Progenitor cell of endocrine pancreas (in vitro differentiated cells): Measurements from ENCODE around the gene LCOR. TPM values are rescaled to one million over a fixed set of nuclear protein-coding genes. Genes with fewer than 3 reads are reported as not detected.

Experiments used
- DNase-seq: peaks from one replicate; pipeline ENCODE4 v3.0.0; 2021; ENCODE audit warnings: low spot score; ENCODE audit not compliant: unreplicated experiment
- H3K27ac Mint-ChIP-seq: 2 replicates; pipeline ENCODE4 v1.8.0; 2021; ENCODE audit warnings: mild to moderate bottlenecking, moderate library complexity, mixed read lengths
- H3K27me3 Mint-ChIP-seq: 2 replicates; pipeline ENCODE4 v1.8.0; 2021; ENCODE audit warnings: mixed read lengths
- H3K36me3 Mint-ChIP-seq: 2 replicates; pipeline ENCODE4 v1.8.0; 2022; ENCODE audit warnings: mixed read lengths; ENCODE audit not compliant: insufficient read depth
- H3K4me1 Mint-ChIP-seq: 2 replicates; pipeline ENCODE4 v1.8.0; 2021; ENCODE audit warnings: low read depth, mixed read lengths
- H3K4me3 Mint-ChIP-seq: 2 replicates; pipeline ENCODE4 v1.8.0; 2021; ENCODE audit warnings: low read depth, mild to moderate bottlenecking, moderate library complexity, mixed read lengths
- H3K9me3 Mint-ChIP-seq: 2 replicates; pipeline ENCODE4 v1.8.0; 2021; ENCODE audit warnings: low read depth, mixed read lengths
- total RNA-seq: library from RNA; stranded (reverse); gene quantifications from 2 replicates; pipeline ENCODE4 v1.2.1, GENCODE V29; 2021
- TF ChIP-seq, protein P1 (sequence below): fragments of 200-600 bp; sonication (generic); IDR thresholded peaks from one replicate; pipeline ENCODE4 v1.5.0; 2021; ENCODE audit warnings: antibody characterized with exemption, mild to moderate bottlenecking; ENCODE audit not compliant: unreplicated experiment

Gene LCOR
- total RNA-seq, 1 donor from 2014 or later: 88.6 TPM

DNA sequence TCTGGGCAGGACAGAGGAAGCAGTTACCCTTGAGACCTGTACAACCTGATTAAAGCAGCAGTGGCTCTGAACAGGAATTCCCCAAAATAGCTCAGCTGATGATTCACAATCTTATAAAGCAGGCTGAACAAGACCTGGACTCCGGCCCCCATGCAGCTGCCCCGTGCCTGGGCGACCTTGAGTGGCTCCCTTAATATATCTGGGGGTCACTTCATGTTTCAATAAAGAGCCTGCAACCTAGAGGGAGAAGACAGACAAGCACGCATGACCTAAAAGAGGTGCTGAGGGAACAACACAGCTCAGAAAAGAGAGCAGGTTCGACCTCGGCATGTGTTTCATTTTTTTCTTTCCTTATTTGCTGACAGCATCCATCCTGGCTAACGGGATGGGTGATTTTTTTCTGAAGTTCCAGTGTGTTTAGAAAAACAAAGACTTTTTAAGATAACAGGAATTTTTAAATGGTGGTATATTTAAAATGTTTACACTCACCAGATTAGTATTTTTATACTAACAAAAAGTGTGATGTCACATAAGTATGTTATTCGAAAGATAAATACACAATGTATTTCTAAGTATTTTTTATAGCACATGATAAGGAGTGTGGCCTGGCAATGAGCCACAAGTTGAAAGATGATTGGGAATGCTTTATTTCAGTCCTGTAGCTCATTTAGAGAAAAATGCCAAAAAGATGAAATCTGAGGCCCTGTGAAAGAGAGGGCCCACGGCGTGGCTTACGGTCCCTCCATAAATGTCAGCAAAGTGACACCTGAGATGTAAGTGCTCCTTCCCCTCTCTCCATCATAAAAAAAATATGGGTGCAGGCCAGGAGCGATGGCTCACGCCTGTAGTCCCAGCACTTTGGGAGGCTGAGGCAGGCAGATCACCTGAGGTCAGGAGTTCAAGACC lies 192.3 kb downstream of the LCOR start:
- Mint-ChIP-seq H3K27ac (no peak overlapping the region), H3K9me3 (no peaks in the 10 kb centered on the region), H3K4me3 (no peak overlapping the region), H3K27me3 (no peaks in the 10 kb centered on the region), H3K4me1 (peaks cover 2% of the 10 kb centered on the region), H3K36me3 (no peaks in the 10 kb centered on the region)
- TF ChIP-seq, protein P1, sequence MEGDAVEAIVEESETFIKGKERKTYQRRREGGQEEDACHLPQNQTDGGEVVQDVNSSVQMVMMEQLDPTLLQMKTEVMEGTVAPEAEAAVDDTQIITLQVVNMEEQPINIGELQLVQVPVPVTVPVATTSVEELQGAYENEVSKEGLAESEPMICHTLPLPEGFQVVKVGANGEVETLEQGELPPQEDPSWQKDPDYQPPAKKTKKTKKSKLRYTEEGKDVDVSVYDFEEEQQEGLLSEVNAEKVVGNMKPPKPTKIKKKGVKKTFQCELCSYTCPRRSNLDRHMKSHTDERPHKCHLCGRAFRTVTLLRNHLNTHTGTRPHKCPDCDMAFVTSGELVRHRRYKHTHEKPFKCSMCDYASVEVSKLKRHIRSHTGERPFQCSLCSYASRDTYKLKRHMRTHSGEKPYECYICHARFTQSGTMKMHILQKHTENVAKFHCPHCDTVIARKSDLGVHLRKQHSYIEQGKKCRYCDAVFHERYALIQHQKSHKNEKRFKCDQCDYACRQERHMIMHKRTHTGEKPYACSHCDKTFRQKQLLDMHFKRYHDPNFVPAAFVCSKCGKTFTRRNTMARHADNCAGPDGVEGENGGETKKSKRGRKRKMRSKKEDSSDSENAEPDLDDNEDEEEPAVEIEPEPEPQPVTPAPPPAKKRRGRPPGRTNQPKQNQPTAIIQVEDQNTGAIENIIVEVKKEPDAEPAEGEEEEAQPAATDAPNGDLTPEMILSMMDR: no peak
- no peak for DNase-seq

DNA sequence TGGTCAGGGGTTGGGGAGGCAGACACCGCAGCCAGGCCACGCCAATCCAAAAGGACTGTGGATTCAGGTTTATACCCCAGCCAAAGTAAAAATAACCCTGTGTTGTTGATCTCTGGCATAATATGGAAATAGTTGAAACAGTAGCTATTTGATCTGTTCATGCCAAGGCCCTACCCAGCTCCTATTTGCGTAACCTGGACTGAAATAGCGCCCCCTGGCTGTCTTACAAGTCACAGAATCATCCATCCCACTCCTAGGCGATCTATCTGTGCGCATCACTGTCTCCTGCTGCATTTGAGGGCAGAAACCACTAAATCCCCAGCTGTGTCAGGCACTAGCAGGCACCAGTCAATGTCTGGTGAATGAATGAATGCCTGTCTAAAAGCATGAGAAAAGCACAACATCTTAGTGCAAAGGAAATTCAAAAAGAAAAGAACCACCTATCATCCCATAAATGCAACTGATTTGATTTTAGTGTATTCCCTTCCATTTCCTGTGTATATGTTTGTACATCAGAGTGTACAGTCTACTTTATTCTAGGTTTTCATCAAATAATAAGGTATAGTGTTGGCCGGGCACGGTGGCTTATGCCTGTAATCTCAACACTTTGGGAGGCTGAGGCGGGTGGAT lies 193.6 kb downstream of the LCOR start:
- Mint-ChIP-seq H3K4me3 (no peak overlapping the region), H3K27ac (no peak overlapping the region), H3K36me3 (no peaks in the 10 kb centered on the region), H3K27me3 (no peaks in the 10 kb centered on the region), H3K9me3 (no peaks in the 10 kb centered on the region), H3K4me1 (peaks cover 2% of the 10 kb centered on the region)
- no peak for DNase-seq
- TF ChIP-seq, protein P1: peak; percentile 71

DNA sequence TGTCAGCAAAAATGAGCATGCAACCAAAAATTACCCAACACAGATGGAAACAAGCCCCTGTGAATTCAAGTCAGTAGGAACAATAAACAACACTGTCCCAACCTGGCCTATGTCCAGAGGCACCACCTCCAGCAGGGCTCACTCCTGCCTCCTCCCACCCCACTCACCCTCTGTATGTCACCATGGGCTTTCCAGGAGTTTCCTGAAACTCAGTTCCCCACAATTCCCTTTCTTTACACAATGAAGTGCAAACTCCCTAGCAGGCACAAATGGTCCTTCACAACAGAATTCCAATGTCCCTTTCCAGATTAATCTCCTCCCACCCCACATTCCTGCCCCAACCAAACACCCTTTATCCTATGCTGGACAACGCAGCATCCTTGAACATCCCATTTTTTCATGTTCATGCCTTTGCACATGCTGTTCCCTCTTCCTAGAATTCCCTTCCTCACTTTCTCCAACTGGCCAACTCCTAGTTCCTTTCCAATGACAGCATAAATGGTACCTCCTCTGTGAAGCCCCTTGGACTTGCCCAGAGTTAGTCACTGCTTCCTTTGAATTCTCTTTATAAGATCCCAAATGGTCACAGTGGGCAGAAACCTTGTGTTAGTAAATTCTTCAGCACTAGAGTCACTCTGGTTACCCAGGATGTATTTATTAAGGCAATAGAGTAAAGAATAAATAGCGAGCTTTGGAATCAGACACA lies 196.2 kb downstream of the LCOR start:
- no peak for DNase-seq
- no peak overlapping the region for H3K27ac Mint-ChIP-seq
- H3K4me3 Mint-ChIP-seq: no peak overlapping the region
- H3K27me3 Mint-ChIP-seq: no peaks in the 10 kb centered on the region
- peaks cover 2% of the 10 kb centered on the region for H3K4me1 Mint-ChIP-seq
- no peaks in the 10 kb centered on the region for H3K36me3 Mint-ChIP-seq
- H3K9me3 Mint-ChIP-seq: no peaks in the 10 kb centered on the region
- TF ChIP-seq, protein P1: no peak

DNA sequence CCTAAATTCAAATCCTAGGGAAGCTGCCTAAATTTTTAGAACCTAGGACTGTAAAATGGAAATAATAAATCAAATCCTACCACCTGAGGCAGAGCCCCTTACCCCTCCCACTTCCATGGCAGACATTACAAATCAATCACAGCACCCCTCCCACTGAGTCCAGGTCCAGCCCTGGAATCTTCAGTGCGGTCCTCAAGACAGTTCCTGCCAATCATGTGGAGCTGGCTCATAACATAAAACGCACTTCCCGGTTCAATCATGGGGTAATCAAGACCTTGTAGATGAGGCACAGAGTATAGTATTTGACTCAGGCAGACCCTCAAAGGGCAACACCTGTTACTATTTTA lies 196.7 kb downstream of the LCOR start:
- Mint-ChIP-seq H3K27me3 (no peaks in the 10 kb centered on the region), H3K9me3 (no peaks in the 10 kb centered on the region), H3K27ac (no peak overlapping the region), H3K36me3 (no peaks in the 10 kb centered on the region), H3K4me3 (no peak overlapping the region), H3K4me1 (peaks cover 2% of the 10 kb centered on the region)
- no peak for DNase-seq
- TF ChIP-seq, protein P1: no peak

DNA sequence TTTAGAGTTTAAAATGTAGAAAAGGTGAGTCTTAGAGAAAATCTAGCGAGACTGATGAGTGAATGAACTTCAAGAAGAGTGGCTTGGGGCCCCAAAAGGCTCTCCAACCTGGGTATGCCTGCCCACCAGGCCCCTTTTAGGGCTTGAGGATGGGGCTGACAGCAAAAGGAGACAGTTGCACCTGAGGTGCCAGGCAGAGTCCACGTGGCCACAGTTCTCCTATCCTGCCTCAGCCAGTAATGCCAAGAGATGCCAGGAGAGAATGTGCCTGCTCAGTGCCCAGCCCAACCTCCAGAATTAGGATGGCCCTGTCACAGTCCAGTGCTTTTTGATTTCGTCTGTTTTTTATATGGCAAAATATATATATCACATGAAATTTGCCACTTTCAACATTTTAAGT lies 197.2 kb downstream of the LCOR start:
- Mint-ChIP-seq H3K36me3 (no peaks in the 10 kb centered on the region), H3K27me3 (no peaks in the 10 kb centered on the region), H3K4me3 (no peak overlapping the region), H3K4me1 (peaks cover 2% of the 10 kb centered on the region), H3K27ac (no peak overlapping the region), H3K9me3 (no peaks in the 10 kb centered on the region)
- DNase-seq: no peak
- TF ChIP-seq, protein P1: no peak
